ENCODE data around the gene GALNT3. TPM values are rescaled to one million over a fixed set of nuclear protein-coding genes. Genes with fewer than 3 reads are reported as not detected.

Gene GALNT3
- total and polyA plus RNA-seq, 9 of the 15 experiments (the other 6 are each of a cell fraction or from before 2014, with no cell fraction given) = 0.03 to 0.29 (median 0.06) TPM; not detected in 6

- Histone ChIP-seq H3K9me1 (ENCODE audit: control insufficient read depth, insufficient read depth, low read length) (no peaks in the 10 kb centered on the region), H3K27me3 (ENCODE audit: control insufficient read depth in 2 of 2, insufficient read depth in 2 of 2, low read length in 2 of 2) (no peaks in the 10 kb centered on the region), H2AFZ (ENCODE audit: low read depth, low read length) (no peak overlapping the region), H3K36me3 (ENCODE audit: control insufficient read depth, insufficient read depth, low read length) (no peaks in the 10 kb centered on the region), H3K4me3 (no peak overlapping the region), H3K4me1 (replicated peaks in 1 of 2; ENCODE audit: control insufficient read depth in 2 of 2, insufficient read depth in 2 of 2, low read length in 2 of 2) (no peaks in the 10 kb centered on the region), H3K9me3 (replicated peaks; ENCODE audit: control insufficient read depth, insufficient read depth, low read depth, low read length) (no peaks in the 10 kb centered on the region; the same call in 1 of the 2 replicates), H3K9ac (ENCODE audit: insufficient read depth in 1 of 2, low read depth in 2 of 2, low read length in 2 of 2) (no peak overlapping the region), H3K79me2 (ENCODE audit: control insufficient read depth, insufficient read depth, low read length) (no peaks in the 10 kb centered on the region), H3K27ac (ENCODE audit: extremely low read depth, low read depth, low read length) (no peak overlapping the region), H4K20me1 (replicated peaks; ENCODE audit: control insufficient read depth, insufficient read depth, low read length) (no peaks in the 10 kb centered on the region), H3K4me2 (ENCODE audit: insufficient read depth, low read length) (no peak overlapping the region)
- WGBS (ENCODE audit: insufficient coverage, low coverage, missing lambda C conversion rate) = 14% methylated on average over 2 of the region's 2 CpGs
- intact Hi-C loops (cut with micrococcal nuclease) = loop anchor here (10.0 kb wide), 1 partner anchor 359 kb away; no protein-coding TSS in a partner anchor
- ChIA-PET POLR2A (no interaction called here), CTCF (ENCODE audit: low intra/inter-chr PET ratio) (no interaction called here)
- in situ Hi-C loops (cut with MboI) = no loop called here
- DNase-seq (ENCODE audit: extremely low read depth in 1 of 4, low spot score in 3 of 4) (no peak), FAIRE-seq (no peak), ATAC-seq (no peak)
- TF ChIP-seq, protein P1, sequence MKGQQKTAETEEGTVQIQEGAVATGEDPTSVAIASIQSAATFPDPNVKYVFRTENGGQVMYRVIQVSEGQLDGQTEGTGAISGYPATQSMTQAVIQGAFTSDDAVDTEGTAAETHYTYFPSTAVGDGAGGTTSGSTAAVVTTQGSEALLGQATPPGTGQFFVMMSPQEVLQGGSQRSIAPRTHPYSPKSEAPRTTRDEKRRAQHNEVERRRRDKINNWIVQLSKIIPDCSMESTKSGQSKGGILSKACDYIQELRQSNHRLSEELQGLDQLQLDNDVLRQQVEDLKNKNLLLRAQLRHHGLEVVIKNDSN (CRISPR knock-in tag; IDR thresholded peaks at IDR 0.05) = no peak
- TF ChIP-seq, protein P2, sequence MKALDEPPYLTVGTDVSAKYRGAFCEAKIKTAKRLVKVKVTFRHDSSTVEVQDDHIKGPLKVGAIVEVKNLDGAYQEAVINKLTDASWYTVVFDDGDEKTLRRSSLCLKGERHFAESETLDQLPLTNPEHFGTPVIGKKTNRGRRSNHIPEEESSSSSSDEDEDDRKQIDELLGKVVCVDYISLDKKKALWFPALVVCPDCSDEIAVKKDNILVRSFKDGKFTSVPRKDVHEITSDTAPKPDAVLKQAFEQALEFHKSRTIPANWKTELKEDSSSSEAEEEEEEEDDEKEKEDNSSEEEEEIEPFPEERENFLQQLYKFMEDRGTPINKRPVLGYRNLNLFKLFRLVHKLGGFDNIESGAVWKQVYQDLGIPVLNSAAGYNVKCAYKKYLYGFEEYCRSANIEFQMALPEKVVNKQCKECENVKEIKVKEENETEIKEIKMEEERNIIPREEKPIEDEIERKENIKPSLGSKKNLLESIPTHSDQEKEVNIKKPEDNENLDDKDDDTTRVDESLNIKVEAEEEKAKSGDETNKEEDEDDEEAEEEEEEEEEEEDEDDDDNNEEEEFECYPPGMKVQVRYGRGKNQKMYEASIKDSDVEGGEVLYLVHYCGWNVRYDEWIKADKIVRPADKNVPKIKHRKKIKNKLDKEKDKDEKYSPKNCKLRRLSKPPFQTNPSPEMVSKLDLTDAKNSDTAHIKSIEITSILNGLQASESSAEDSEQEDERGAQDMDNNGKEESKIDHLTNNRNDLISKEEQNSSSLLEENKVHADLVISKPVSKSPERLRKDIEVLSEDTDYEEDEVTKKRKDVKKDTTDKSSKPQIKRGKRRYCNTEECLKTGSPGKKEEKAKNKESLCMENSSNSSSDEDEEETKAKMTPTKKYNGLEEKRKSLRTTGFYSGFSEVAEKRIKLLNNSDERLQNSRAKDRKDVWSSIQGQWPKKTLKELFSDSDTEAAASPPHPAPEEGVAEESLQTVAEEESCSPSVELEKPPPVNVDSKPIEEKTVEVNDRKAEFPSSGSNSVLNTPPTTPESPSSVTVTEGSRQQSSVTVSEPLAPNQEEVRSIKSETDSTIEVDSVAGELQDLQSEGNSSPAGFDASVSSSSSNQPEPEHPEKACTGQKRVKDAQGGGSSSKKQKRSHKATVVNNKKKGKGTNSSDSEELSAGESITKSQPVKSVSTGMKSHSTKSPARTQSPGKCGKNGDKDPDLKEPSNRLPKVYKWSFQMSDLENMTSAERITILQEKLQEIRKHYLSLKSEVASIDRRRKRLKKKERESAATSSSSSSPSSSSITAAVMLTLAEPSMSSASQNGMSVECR (CRISPR knock-in tag; IDR thresholded peaks at IDR 0.05) = no peak
- TF ChIP-seq GABPB2 (CRISPR knock-in tag; conservative IDR thresholded peaks at IDR 0.05) (no peak), SMARCA4 (IDR thresholded peaks at IDR 0.05) (no peak), TRIM25 (IDR thresholded peaks at IDR 0.05; ENCODE audit: borderline replicate concordance) (no peak), ESRRB (CRISPR knock-in tag; IDR thresholded peaks at IDR 0.05; ENCODE audit: borderline replicate concordance) (no peak), SAFB2 (IDR thresholded peaks at IDR 0.05; ENCODE audit: borderline replicate concordance, low read depth, low read length, severe bottlenecking) (no peak)
- TF ChIP-seq, protein P3, sequence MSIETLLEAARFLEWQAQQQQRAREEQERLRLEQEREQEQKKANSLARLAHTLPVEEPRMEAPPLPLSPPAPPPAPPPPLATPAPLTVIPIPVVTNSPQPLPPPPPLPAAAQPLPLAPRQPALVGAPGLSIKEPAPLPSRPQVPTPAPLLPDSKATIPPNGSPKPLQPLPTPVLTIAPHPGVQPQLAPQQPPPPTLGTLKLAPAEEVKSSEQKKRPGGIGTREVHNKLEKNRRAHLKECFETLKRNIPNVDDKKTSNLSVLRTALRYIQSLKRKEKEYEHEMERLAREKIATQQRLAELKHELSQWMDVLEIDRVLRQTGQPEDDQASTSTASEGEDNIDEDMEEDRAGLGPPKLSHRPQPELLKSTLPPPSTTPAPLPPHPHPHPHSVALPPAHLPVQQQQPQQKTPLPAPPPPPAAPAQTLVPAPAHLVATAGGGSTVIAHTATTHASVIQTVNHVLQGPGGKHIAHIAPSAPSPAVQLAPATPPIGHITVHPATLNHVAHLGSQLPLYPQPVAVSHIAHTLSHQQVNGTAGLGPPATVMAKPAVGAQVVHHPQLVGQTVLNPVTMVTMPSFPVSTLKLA (conservative IDR thresholded peaks at IDR 0.05) = no peak
- BruUV-seq (replicated peaks) = no TSS peak
Observed at GRCh38 chr2:165773684-165774083, 20.4 kb downstream of the GALNT3 start.
